HCT116 (cell line): Measurements from ENCODE around the gene CCDC83. TPM values are rescaled to one million over a fixed set of nuclear protein-coding genes. Genes with fewer than 3 reads are reported as not detected.
"Not testable (repeated sequence)": the region's sequence is repeated elsewhere in the genome, so short reads cannot be mapped to it uniquely, and the experiment has no call there.

Experiments used
- ATAC-seq: fragments of 200-7000 bp; cut with Tn5 transposase; 2 replicates; pipeline ENCODE4 v1.9.1; 2020; ENCODE audit warnings: mild to moderate bottlenecking, moderate library complexity
- BruUV-seq: library from RNA; stranded (reverse); fragments of 400-500 nt; replicated peaks from 2 replicates; lab custom pipeline; 2021; lab: Mats Ljungman, UMichigan
- CTCF ChIA-PET: fragments of 300-600 bp; sonication (Branson Sonifier 250); formaldehyde crosslinking; loops from one replicate; lab custom pipeline; 2021; ENCODE audit warnings: antibody characterized with exemption; lab: Charles Lee
- POLR2A ChIA-PET: fragments of 300-600, 350-600 bp; sonication (Branson Sonifier 250); formaldehyde crosslinking; loops from one replicate; lab custom pipeline; 2021; ENCODE audit warnings: antibody characterized with exemption; lab: Charles Lee
- RAD21 ChIA-PET, 2 experiments: fragments of 300-600 bp; sonication (Branson Sonifier 250); formaldehyde crosslinking; loops; one replicate each; lab custom pipeline; 2023; ENCODE audit warnings: low total read pairs in 2 of 2; ENCODE audit not compliant: uncharacterized antibody in 2 of 2, unreplicated experiment in 2 of 2, low non-redundant PET in 1 of 2; lab: Charles Lee
- DNase-seq: peaks from one replicate; pipeline ENCODE4 v3.0.0-alpha.2; 2010; ENCODE audit warnings: low read depth, low spot score
- H2AFZ ChIP-seq: fragments of 200-600 bp; shearing (Covaris generic), sonication (generic); 2 replicates; pipeline ENCODE4 v1.6.1; 2017; ENCODE audit warnings: low read depth, mixed run types, mixed read lengths, antibody characterized with exemption, low read length; ENCODE audit not compliant: poor library complexity, severe bottlenecking
- H3K27ac ChIP-seq: 2 replicates; pipeline ENCODE4 v1.5.1; 2012; ENCODE audit warnings: low read depth, low read length
- H3K27me3 ChIP-seq: fragments of 200-600 bp; sonication (generic); 2 replicates; pipeline ENCODE4 v1.6.1; 2016; ENCODE audit warnings: mixed run types, low read length, mixed read lengths; ENCODE audit not compliant: insufficient read depth
- H3K36me3 ChIP-seq, 2 experiments: fragments of 200-500 bp in 1 of 2; fragments of 200-600 bp in 1 of 2; sonication (Bioruptor generic) in 1 of 2; sonication (generic) in 1 of 2; 2 replicates each; pipeline versions ENCODE4 v1.5.1 to v1.6.1; 2014 to 2016; ENCODE audit warnings: low read length in 2 of 2, inconsistent platforms in 1 of 2, mixed read lengths in 1 of 2, mixed run types in 1 of 2; ENCODE audit not compliant: insufficient read depth in 2 of 2, control insufficient read depth in 1 of 2
- H3K4me1 ChIP-seq, 2 experiments: fragments of 200-600 bp in 1 of 2; sonication (generic) in 1 of 2; 2 replicates each; pipeline versions ENCODE4 v1.5.1 to v1.6.1; 2012 to 2017; ENCODE audit warnings: low read length in 2 of 2, inconsistent platforms in 1 of 2, mild to moderate bottlenecking in 1 of 2, mixed read lengths in 1 of 2, mixed run types in 1 of 2, moderate library complexity in 1 of 2; ENCODE audit not compliant: insufficient read depth in 2 of 2, control insufficient read depth in 1 of 2
- H3K4me2 ChIP-seq: fragments of 200-600 bp; sonication (generic); 2 replicates; pipeline ENCODE4 v1.6.1; 2017; ENCODE audit warnings: mixed run types, low read length, mixed read lengths
- H3K4me3 ChIP-seq, 2 experiments: fragments of 200-600 bp in 1 of 2; sonication (generic) in 1 of 2; replicated peaks in 1 of 2; 2 replicates each; pipeline ENCODE4 v1.5.1; 2011 to 2016; ENCODE audit warnings: low read length in 2 of 2, control low read depth in 1 of 2, low read depth in 1 of 2, mild to moderate bottlenecking in 1 of 2, mixed read lengths in 1 of 2, mixed run types in 1 of 2
- H3K79me2 ChIP-seq: fragments of 200-600 bp; sonication (generic); 2 replicates; pipeline ENCODE4 v1.6.1; 2017; ENCODE audit warnings: mild to moderate bottlenecking, mixed run types, low read length, moderate library complexity, mixed read lengths; ENCODE audit not compliant: insufficient read depth
- H3K9ac ChIP-seq: fragments of 200-600 bp; sonication (generic); 2 replicates; pipeline ENCODE4 v1.6.1; 2016; ENCODE audit warnings: low read length, mixed read lengths
- H3K9me2 ChIP-seq: fragments of 200-600 bp; sonication (generic), shearing (Covaris generic); 2 replicates; pipeline ENCODE4 v1.6.1; 2017; ENCODE audit warnings: mixed run types, mild to moderate bottlenecking, moderate library complexity; ENCODE audit not compliant: insufficient read depth
- H3K9me3 ChIP-seq, 2 experiments: fragments of 200-500 bp in 1 of 2; fragments of 200-600 bp in 1 of 2; sonication (Bioruptor generic) in 1 of 2; sonication (generic) in 1 of 2; 2 replicates each; pipeline ENCODE4 v1.6.1; 2014 to 2017; ENCODE audit warnings: low read length in 2 of 2, mixed read lengths in 2 of 2, inconsistent platforms in 1 of 2, low read depth in 1 of 2, mild to moderate bottlenecking in 1 of 2, mixed run types in 1 of 2, moderate library complexity in 1 of 2; ENCODE audit not compliant: control insufficient read depth in 1 of 2, insufficient read depth in 1 of 2
- H4K20me1 ChIP-seq: fragments of 200-600 bp; sonication (generic), shearing (Covaris generic); 2 replicates; pipeline ENCODE4 v1.6.1; 2017; ENCODE audit warnings: mixed run types, mild to moderate bottlenecking, moderate library complexity; ENCODE audit not compliant: insufficient read depth
- EZH2 ChIP-seq: fragments of 200-600 bp; sonication (generic); IDR thresholded peaks from 2 replicates; pipeline ENCODE4 v1.6.1; 2017; ENCODE audit warnings: antibody characterized with exemption, mixed run types
- POLR2A ChIP-seq: IDR thresholded peaks from 2 replicates; pipeline ENCODE4 v1.7.0; 2011; ENCODE audit warnings: borderline replicate concordance; ENCODE audit not compliant: insufficient read depth, insufficient read length; ENCODE audit errors: extremely low read depth
- RAD21 ChIP-seq: IDR thresholded peaks from 2 replicates; pipeline ENCODE4 v1.6.1; 2012; ENCODE audit warnings: low read depth, mild to moderate bottlenecking
- YY1 ChIP-seq: IDR thresholded peaks from 2 replicates; pipeline ENCODE4 v1.6.1; 2011; ENCODE audit warnings: low read length, low read depth, moderate library complexity, mild to moderate bottlenecking; ENCODE audit not compliant: insufficient replicate concordance; ENCODE audit errors: extremely low read depth
- intact Hi-C: fragments of 100-400 bp; cut with micrococcal nuclease; formaldehyde crosslinking; loops from 2 replicates; pipeline ENCODE4 v1.10.0; 2022
- total RNA-seq: library from RNA; stranded (reverse); gene quantifications from one replicate; pipeline ENCODE4 v1.2.1, GENCODE V29; 2021; ENCODE audit not compliant: unreplicated experiment
- TF ChIP-seq, protein P1 (sequence below): IDR thresholded peaks from 2 replicates; pipeline ENCODE4 v1.6.1; 2012; ENCODE audit warnings: low read depth
- TF ChIP-seq, protein P2 (sequence below): IDR thresholded peaks from 2 replicates; pipeline ENCODE4 v1.6.1; 2012
- TF ChIP-seq, protein P3 (sequence below): IDR thresholded peaks from 2 replicates; pipeline ENCODE4 v1.6.1; 2012

The CCDC83 gene
- total RNA-seq, 1 experiment from 2014 or later, result not detected

DNA sequence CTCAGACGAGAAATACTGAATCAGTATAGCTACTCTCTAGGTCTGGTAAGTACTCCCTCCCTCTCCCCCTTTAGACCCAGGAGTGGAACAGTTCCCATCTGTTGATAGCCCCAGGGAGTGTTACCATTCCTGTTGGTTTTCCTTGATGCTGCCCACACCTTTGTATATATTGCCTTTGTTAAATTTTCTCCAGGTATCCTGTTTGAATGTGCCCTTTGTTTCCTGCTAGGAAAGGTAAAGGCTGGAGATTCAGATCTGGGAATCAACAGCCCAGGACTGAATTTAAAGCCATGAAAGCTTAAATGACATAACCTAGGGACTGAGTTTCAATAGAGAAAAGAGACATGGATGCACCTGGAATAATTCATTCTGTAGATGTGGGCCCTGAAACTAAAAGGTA, 68.3 kb downstream of the CCDC83 start (continued):
- TF ChIP-seq, protein P1, sequence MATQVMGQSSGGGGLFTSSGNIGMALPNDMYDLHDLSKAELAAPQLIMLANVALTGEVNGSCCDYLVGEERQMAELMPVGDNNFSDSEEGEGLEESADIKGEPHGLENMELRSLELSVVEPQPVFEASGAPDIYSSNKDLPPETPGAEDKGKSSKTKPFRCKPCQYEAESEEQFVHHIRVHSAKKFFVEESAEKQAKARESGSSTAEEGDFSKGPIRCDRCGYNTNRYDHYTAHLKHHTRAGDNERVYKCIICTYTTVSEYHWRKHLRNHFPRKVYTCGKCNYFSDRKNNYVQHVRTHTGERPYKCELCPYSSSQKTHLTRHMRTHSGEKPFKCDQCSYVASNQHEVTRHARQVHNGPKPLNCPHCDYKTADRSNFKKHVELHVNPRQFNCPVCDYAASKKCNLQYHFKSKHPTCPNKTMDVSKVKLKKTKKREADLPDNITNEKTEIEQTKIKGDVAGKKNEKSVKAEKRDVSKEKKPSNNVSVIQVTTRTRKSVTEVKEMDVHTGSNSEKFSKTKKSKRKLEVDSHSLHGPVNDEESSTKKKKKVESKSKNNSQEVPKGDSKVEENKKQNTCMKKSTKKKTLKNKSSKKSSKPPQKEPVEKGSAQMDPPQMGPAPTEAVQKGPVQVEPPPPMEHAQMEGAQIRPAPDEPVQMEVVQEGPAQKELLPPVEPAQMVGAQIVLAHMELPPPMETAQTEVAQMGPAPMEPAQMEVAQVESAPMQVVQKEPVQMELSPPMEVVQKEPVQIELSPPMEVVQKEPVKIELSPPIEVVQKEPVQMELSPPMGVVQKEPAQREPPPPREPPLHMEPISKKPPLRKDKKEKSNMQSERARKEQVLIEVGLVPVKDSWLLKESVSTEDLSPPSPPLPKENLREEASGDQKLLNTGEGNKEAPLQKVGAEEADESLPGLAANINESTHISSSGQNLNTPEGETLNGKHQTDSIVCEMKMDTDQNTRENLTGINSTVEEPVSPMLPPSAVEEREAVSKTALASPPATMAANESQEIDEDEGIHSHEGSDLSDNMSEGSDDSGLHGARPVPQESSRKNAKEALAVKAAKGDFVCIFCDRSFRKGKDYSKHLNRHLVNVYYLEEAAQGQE, result no peak
- TF ChIP-seq RAD21 (no peak), EZH2 (no peak), YY1 (no peak), POLR2A (no peak)
- TF ChIP-seq, protein P2, sequence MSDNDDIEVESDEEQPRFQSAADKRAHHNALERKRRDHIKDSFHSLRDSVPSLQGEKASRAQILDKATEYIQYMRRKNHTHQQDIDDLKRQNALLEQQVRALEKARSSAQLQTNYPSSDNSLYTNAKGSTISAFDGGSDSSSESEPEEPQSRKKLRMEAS, result no peak
- TF ChIP-seq, protein P3, sequence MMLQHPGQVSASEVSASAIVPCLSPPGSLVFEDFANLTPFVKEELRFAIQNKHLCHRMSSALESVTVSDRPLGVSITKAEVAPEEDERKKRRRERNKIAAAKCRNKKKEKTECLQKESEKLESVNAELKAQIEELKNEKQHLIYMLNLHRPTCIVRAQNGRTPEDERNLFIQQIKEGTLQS, result no peak
- TF ChIP-seq, all 23 proteins: peak for 0

DNA sequence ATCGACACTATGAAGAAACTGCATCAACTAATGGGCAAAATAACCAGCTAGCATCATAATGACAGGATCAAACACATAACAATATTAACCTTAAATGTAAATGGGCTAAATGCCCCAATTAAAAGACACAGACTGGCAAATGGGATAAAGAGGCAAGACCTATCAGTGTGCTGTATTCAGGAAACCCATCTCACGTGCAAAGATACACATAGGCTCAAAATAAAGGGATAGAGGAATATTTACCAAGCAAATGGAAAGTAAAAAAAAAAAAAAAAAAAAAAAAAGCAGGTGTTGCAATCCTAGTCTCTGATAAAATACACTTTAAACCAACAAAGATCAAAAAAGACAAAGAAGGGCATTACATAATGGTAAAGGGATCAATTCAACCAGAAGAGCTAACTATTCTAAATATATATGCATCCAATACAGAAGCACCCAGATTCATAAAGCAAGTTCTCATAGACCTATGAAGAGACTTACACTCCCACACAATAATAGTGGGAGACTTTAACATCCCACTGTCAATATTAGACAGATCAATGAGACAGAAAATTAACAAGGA, 71.6 kb downstream of the CCDC83 start:
- H3K4me2 ChIP-seq, H3K9me3 ChIP-seq, intact Hi-C loops, POLR2A ChIA-PET, H3K27ac ChIP-seq, H3K9me2 ChIP-seq, H3K9ac ChIP-seq, H3K4me1 ChIP-seq, DNase-seq, H3K4me3 ChIP-seq, ATAC-seq, H3K36me3 ChIP-seq, RAD21 ChIA-PET, BruUV-seq, CTCF ChIA-PET, H4K20me1 ChIP-seq, H3K79me2 ChIP-seq, H3K27me3 ChIP-seq, H2AFZ ChIP-seq: not testable (repeated sequence)
